Fibroblast of skin of right quadriceps (primary cell): ENCODE results near the gene CACNA1D.

Experiments
- DNase-seq: peaks from one replicate; pipeline ENCODE4 v3.0.0-alpha.2; 2013

Gene CACNA1D

DNA sequence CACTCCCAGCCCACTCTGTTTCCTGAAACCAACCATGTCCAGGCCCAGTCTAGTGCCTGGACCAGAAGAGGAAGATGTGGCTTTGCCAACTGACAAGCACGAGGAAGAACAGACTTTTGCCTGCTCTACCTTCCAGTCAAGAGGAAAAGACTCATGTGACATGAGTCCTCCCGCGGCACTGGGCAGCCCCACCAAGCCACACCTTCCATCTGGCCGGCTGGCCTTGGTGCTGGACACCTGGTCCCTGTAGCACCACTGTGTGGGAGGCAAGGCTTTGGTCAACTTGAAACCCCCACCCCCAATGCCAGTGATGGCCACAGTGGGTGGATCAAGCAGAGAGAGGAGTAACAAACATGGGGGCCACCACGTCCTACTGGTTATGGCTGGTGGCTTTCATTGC, 339.3 kb downstream of the CACNA1D start:
- DNase-seq: no peak

DNA sequence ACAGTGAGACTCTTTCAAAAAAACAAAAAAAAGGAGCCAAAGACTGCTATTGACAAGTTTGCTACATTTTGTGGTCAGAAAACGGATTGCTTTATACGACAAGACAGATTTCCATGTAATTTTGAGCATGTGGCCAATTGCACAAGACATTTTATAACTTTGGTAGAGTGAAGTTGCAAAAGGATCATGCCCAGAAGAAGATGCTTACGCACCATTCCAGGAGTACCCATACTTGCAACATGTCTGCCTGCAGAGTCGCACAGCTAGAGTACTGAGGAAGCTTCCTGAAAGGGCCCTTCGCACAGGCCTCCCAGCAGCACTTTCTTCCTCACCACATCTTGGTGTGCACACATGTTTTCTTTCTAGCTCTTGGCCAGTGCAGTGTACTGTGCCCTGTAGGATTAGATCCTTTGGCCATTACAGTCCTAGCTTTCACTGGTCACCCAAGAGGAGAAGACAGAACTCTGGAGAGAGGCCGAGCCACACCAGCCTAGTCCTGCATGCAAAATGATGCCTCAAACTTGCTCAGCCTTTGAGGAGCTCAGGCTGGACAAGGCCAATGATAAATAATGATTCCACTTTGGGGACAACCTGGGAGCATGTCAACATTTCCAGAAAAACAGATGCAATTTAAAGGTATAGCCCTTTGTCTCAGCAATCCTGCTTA, 340.2 kb downstream of the CACNA1D start:
- no peak for DNase-seq

DNA sequence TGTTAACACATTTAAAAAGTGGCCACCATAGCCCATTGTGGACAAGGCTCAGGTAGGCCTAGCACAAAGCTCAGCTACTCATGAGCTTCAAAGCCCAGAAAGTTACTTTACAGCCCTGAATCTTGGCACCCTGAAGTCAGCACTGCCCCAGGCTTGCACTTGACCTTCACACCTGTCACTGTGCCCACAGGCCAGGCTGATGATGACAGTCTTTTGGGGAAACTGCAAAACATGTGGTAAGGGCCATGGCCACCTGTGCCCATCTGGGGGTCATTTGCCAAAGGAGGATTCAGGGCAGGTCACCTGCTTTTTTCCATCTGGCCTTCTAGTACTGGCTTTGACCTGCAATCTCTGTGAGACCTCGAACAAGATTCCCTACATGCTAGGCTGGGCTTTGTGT, 340.8 kb downstream of the CACNA1D start:
- no peak for DNase-seq

DNA sequence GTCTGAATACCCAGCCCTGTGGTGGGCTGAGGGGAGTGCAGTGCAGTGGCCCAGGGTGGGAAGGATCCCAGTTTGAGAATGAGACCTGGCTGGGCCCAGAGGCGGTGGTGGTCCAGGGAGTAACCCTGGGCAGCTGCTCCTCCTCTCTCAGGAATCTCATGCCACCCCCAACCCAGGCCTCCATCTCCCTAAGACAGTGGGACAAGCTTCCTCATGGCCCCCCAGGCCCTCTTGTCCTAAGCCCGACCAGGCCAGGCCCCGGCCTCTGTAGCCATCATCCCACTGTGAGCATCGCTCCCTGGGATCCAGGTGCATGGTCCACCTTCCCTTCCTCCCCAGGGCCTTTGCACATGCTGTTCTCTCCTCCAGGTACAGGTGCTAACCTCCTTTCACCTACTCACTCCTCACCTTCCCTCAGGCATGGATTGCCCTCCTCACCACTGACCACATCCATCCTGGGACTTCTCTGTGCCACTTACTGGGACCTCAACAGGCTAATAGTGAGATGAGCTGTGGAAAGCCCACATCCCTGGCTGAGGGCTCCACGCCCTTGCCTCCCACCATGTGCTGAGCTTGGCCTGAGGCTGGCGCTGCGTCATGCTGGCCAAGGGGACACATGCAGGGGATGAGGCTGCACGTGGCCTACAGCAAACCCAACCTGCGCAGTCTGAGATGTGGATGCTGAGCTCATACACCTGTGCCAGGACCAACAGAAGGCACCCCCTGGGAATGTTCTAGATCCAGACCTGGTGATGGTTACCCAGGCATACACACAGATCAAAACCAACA, 341.9 kb downstream of the CACNA1D start:
- no peak for DNase-seq

DNA sequence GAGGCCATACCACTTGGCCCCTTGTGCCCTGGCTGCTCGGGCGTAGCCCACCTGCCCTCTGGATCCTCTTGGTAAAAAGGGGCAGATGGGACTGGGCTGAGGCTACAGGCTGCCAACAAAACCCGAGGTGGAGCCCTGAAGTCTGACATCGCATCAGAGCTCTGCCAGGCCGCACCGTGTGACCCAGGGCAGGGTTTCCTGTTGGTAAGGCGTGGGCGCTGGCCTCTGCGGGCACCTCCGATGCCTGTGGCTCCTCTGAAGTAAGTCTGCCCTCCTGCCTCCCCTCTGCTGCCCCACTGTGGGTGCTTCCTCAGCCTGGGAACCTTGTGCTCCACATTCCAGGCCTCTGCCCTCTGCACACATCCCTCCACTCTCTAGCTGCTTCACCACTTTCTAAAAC, 342.9 kb downstream of the CACNA1D start:
- DNase-seq: no peak

DNA sequence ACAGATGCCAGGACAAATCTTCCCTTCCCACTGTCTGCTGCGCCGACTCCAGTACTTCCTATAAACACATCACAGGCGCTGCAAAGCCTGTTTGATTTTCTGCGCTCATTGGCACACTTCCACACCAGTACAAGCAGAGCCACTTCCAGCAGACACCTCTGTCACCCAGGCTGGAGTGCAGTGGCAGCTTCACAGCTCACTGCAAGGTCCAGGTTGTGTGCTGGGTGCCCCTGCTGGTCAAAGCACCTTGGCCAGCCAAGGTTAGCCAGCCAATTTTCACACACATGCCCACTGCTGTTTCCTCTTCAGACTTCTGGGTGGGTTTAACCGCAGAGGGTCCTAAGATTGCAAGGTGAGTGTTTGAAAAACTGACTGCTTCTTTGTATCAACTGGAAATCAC, 346.9 kb downstream of the CACNA1D start:
- DNase-seq: no peak

DNA sequence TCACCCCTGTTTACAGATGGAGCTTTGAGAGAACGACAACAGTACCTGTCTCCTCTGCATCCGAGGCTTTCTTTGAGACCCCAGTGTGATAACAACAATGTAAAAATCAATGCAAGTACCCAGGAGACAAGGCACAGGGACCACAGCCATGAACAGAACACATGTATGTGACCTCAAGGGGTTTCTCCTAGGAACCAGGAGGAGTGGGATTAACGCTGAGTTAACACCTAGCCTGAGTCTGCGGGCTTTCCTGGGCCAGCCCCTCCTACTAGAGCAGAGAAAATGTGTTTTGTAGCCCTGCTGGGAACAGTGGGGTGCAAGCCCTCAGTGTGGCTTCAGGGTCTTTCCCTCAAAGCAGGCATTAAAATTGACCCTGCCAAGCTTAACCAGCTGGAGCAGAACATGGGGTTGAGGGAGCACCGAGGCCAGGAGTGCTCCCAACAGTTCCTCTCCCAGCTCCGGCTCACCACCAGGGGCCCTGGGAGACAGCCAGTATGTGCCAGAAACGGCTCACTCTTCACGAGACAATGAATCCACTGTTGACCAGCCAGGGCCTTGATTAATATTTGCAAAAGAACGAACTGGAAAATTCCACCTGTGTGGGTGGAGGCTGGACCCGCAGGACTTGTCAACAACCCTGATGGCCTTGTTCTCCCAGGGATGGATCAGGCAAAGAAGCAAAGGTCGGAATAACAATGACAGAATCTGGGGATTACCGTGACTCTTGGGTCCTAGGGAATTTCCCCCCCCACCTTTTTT, 348.2 kb downstream of the CACNA1D start:
- DNase-seq: no peak

DNA sequence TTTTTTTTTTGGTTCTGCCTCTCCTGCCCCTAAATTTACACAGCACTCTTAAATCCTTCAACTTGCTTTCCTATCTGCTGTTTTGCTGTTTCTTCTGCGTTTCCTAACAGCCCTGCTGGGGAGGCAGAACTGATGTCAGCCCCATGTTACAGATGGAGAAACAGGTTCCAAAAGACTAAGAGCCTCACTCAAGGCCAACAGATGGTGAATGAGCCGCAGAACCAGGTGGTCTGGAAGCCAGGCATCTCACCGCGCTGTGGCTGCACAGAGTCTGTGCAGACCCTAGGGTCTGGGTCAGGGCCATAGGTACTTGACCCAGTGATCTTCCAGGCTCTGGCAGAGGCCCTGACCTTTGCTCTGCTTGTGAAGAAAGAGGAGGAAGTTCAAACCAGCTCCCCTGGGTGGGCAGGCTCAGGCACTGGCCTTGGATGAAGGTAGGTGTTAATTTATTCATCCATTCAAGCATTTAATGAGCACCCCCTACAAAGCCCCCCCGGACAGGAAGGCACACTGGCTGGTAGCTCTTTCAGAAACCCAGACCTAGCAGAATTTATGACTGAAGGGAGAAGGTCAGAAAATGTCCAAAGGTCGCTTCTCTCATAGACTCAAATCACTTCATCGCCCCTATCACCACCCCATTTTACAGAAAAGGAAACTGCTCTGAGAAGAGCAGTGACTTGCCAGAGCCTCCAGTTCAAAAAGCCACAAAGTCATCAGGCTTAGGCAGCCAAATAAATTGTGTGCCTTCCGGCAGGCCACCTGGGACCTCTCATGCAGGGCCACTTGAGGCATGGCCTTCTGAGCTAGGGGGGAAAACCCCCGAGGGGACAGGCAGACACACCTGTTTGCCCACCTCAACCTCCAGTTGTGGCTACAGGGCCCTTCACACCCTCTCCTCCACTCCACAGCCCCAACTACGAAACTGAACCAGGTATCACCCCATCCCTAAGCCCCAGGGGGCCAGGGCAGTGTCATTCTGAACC, 349.1 kb downstream of the CACNA1D start:
- no peak for DNase-seq

DNA sequence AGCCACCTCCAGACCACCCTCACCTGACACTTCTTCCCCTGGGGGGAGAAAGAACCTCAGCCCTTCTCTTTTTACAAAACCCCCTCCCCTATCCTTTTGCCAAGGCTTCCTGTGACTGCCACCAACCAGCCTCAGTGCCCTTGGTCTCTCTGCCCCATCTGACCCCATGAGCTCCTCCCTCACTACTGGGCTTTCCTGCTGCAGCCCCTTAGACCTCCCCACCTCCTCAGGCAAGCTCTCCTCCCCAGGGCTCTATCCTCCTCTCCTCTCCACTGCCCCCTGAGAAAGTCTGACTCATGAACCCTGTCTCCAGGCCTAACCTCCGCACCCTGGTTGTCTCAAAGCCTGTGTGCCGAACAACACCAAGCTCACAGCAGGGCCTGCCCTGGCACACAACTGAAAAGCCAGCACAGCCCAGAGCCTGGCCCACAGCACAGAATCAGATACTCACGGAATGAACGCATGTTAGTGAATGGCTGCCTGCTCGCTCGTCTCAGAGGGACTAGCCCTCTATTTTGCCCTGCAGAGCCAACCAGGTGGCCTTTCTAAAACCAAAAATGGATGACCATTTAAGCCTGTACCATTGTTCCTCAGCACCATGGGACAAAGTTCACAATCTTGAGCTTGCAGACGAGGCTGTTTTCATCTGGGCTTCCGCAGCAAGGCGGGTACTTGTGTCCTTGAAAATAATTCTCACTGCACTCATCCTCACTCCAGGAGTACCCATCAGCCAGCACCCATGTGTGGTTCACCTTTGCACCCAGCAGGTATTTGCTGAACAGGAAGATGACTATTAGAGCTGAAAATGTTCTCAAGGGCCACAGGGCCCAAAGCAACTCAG, 350.1 kb downstream of the CACNA1D start:
- no peak for DNase-seq

DNA sequence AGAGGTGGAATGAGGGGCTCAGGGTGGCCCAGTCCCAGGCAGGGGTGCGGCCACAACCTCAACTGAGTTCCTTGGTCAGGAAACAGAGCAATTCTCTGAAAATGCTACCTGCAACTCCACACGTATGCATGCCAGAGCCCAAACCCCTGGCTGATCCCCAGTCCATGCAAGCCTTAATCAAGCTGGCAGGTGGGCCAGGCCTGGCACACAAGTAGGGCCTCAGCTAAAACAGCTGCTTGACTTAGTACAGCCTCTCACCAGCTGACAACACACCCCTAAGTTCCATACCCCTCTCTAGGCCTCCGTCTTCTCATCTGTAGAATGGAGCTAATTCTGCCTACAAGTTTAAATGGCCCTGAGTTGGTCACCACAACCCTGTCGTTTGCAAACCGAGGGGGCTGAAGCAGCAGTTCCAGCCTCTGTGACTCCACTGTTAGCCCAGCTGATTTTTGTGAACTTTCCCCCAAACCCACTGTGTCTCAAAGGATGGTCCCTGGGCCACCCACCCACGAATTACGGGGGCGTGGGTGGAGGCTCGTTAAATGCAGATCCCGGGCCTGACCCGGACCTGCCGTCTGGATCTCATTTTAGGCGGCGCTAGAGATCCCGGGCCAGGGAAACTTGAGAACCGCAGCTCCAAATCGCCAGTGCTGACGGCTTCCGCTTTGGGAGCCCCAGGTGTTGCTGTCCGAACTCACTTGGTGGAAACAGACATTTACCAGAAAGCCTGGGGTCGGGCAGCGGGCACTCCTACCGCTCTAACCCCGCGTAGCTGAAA, 350.9 kb downstream of the CACNA1D start:
- peak; percentile 11 for DNase-seq

DNA sequence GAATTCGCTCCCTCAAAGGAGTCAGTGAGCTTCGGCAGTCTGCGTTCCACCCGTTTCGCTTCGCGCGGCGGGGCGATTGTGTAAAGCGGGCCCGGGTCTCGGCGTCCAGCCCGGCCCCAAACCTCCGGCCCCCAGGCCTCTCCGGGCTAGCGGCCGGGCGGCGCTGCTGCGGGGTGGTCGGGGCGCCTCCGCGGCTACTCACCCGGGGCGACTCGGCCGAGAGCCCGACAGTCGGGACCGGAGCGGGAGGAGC, 351.4 kb downstream of the CACNA1D start:
- no peak for DNase-seq

DNA sequence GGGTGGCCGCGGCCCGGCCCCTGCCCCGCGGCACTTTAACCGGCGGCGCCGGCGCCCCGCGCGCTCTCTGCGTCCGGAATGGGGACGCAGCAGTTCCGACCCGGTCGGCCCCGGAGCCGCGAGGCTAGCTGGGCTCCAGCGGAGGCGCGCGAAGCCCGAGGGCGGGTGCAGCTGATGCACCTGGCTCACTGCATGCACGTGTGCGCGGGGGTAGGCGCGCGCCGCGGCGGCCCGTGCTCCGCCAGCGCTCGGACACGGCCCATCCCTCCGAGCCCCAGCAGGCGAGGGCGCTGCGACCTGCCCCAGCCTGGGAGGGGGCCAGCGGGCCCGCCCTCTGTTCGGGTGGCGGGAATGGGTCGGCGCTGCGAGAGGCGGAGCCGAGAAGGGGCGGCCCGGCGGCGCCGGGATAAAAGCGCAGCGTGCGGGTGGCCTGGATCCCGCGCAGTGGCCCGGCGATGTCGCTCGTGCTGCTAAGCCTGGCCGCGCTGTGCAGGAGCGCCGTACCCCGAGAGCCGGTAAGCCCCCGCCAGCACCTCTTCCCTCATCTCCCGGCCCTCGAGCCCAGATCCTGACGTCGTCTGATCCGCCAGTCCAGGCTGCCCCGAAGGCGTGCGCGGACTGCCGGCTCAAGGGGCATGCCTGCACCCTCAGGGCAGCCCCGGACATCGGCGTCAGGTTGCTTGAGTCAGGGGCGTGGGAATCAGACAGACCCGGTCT, 351.9 kb downstream of the CACNA1D start, which contains the start of the genes CHDH and IL17RB:
TSS of gene CHDH (minus strand) at position 286 of the 717 bp plus-strand sequence. CDS start 22,411 bp downstream, outside the sequence.
TSS of gene IL17RB (plus strand) at position 435 of the 717 bp plus-strand sequence. CDS start at position 456, 21 bp downstream.
- DNase-seq: no peak

DNA sequence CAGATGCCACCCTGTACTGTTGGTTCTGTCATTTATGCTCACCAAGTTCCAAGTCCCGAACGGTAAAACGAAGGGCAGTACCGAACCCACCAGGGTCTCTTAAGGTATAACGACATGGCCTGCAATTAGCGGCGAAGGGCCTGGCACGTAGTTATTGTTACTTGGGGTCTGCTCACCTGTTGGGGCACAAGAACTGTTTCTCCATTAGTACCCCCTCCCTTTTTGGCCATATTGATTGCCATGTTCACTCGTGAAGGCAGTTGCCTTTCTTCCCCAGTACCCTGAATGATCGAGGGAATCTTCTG, 352.4 kb downstream of the CACNA1D start:
- no peak for DNase-seq

DNA sequence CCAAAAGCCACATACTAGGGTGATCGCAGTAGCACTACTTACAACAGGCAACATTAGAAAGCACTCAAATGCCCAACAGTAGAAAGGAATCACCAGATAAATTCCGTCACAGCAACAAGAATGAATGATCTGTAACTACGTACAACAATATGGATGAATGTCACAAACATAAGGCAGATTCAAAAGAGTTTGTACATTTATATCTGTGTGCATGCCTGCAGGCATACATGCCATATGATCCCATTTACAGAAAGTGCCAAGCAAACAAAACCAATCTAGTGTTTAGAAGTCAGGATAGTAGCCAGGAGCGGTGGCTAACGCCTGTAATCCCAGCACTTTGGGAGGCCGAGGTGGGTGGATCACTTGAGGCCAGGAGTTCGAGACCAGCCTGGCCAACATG, 355.5 kb downstream of the CACNA1D start:
- DNase-seq: no peak

DNA sequence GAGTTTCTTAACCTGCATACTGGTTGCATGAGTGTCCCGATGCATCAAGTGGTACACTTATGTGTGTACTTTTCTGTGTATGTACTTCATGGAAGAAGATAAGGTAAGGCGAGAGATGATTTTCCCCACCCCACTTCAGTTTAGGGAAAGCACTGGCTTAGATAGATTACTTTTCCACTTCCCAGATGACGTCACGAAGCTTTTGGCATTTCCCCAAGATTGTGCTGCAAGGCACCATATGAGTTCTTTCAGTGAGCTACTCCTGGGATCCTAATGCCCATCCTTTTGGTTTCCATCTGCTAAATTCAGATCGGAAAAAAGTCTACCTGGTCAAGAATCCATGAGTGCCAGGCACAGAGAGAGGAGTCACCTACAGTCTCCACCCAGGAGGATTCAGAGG, 356.5 kb downstream of the CACNA1D start:
- DNase-seq: peak; percentile 36

DNA sequence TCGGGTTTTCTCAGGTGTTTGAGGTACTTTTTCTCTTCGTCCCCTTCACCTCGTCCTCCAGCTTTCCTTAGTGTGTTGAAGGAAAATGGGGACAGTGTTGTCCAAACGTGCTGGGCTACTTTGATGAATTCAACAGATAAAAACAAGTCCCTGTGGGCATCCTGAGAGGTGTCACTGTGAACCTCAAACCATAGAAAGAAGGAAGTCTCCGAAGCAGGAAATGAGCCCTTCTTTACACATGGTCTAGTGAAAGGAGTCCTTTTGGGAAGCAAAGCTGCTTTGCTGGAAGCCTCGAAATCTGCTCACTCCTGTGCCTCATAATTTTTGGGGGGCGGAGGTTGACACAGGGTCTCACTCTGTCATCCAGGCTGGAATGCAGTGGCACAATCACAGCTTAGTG, 362.6 kb downstream of the CACNA1D start:
- no peak for DNase-seq

DNA sequence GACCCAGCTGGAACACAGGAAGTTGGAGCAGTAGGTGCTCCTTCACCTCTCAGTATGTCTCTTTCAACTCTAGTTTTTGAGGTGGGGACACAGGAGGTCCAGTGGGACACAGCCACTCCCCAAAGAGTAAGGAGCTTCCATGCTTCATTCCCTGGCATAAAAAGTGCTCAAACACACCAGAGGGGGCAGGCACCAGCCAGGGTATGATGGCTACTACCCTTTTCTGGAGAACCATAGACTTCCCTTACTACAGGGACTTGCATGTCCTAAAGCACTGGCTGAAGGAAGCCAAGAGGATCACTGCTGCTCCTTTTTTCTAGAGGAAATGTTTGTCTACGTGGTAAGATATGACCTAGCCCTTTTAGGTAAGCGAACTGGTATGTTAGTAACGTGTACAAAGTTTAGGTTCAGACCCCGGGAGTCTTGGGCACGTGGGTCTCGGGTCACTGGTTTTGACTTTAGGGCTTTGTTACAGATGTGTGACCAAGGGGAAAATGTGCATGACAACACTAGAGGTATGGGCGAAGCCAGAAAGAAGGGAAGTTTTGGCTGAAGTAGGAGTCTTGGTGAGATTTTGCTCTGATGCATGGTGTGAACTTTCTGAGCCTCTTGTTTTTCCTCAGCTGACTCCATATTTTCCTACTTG, 363.8 kb downstream of the CACNA1D start:
- no peak for DNase-seq

DNA sequence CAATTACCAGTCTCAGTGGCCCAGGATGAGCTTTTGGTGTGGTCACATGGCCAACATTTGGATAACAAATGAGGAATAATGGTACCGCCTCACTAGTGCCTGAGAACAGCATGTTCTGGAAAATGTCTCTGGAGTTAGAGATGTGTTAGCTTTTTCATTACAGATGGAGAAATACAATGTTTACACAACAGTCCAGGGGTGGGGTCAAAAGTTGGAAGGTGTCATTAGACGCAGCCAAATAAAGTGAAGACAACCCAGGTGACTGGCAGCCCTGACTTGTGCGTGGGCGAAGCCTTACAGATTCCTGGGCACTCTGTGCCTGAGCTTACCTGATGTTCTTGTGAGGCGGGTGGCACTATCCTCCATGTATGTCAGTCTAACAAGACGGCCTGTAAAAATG, 364.8 kb downstream of the CACNA1D start:
- no peak for DNase-seq

DNA sequence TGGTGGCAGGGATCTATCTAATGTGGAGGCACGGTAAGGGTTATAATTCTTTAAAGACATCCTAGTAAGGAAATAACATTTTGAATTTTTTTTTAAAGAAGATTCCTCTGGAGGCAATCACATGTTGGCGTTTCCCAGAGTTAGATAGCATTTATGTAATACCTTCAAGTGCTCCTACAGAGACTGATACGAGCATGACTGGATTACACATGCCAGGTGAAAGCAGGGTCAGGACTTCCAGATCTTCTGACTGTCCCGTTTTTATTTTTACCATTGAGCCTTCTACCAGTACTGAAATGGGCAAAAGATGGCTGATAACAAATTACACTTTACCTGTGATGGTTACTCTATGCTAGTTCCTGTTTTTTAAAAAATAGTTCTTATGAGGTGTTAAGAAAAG, 365.8 kb downstream of the CACNA1D start:
- no peak for DNase-seq

DNA sequence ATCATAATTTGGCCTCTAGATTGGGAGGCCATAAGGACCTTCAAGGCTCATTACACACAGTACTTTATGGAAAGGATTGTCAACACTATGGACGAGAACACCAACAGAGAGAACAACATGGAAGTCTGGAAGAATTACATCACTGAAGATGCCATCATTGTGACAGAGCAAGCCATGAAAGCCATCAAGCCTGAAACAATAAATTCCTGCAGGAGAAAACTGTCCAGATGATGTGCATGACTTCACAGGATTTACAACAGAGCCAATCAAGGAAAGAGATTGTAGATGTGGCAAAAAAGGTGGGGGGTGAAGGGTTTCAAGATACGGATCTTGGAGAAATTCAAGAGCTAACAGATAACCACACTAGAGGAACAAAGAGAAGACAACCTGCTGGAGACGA, 367.8 kb downstream of the CACNA1D start:
- DNase-seq: no peak
